Mesenchymal stem cell (in vitro differentiated cells and primary cell): Measurements from ENCODE around the gene APPL2.
A peak's percentile ranks its signal among the peaks of the same experiment; 100 is the strongest.

ENCODE experiments used
- DNase-seq: peaks from one replicate; pipeline ENCODE4 v3.0.0-alpha.2; 2013
- H2AFZ ChIP-seq: one replicate; pipeline ENCODE4 v1.6.1; 2013; ENCODE audit warnings: low read depth, mild to moderate bottlenecking, control low read depth, inconsistent platforms, low read length, moderate library complexity
- H2AK5ac ChIP-seq: 2 replicates; pipeline ENCODE4 v1.6.1; 2013; ENCODE audit warnings: low read length, moderate library complexity, mild to moderate bottlenecking, inconsistent platforms; ENCODE audit not compliant: severe bottlenecking
- H2BK120ac ChIP-seq: one replicate; pipeline ENCODE4 v1.6.1; 2013; ENCODE audit warnings: low read depth, mild to moderate bottlenecking, inconsistent platforms, low read length, moderate library complexity
- H2BK12ac ChIP-seq, 2 experiments: one replicate each; pipeline ENCODE4 v1.6.1; 2013; ENCODE audit warnings: inconsistent platforms in 2 of 2, low read length in 2 of 2, mild to moderate bottlenecking in 2 of 2, moderate library complexity in 2 of 2, control low read depth in 1 of 2
- H2BK15ac ChIP-seq: one replicate; pipeline ENCODE4 v1.6.1; 2013; ENCODE audit warnings: mild to moderate bottlenecking, low read depth, inconsistent platforms; ENCODE audit not compliant: poor library complexity, severe bottlenecking
- H2BK5ac ChIP-seq: 2 replicates; pipeline ENCODE4 v1.6.1; 2013; ENCODE audit warnings: low read depth, mild to moderate bottlenecking, low read length, control low read depth, inconsistent platforms; ENCODE audit not compliant: poor library complexity, severe bottlenecking
- H3K14ac ChIP-seq, 2 experiments: one replicate each; pipeline ENCODE4 v1.6.1; 2013; ENCODE audit warnings: inconsistent platforms in 2 of 2, low read length in 2 of 2, control low read depth in 1 of 2, mild to moderate bottlenecking in 1 of 2, moderate library complexity in 1 of 2
- H3K18ac ChIP-seq, 2 experiments: one replicate each; pipeline ENCODE4 v1.6.1; 2013; ENCODE audit warnings: inconsistent platforms in 2 of 2, low read length in 2 of 2, control low read depth in 1 of 2, low read depth in 1 of 2, mild to moderate bottlenecking in 1 of 2
- H3K23ac ChIP-seq, 2 experiments: one replicate each; pipeline ENCODE4 v1.6.1; 2013; ENCODE audit warnings: inconsistent platforms in 2 of 2, low read length in 2 of 2, mild to moderate bottlenecking in 2 of 2, moderate library complexity in 2 of 2, control low read depth in 1 of 2
- H3K27ac ChIP-seq: 2 replicates; pipeline ENCODE4 v1.5.1; 2013; ENCODE audit warnings: mild to moderate bottlenecking, moderate library complexity, low read length, control low read depth, inconsistent platforms; ENCODE audit not compliant: poor library complexity, severe bottlenecking
- H3K27me3 ChIP-seq, 2 experiments: 2 replicates each; pipeline versions ENCODE4 v1.6.1 to v1.7.0; 2013; ENCODE audit warnings: low read length in 2 of 2, mild to moderate bottlenecking in 2 of 2, moderate library complexity in 2 of 2, control low read depth in 1 of 2, inconsistent platforms in 1 of 2; ENCODE audit not compliant: control insufficient read depth in 1 of 2, insufficient read depth in 1 of 2
- H3K36me3 ChIP-seq, 2 experiments: 2 replicates each; pipeline versions ENCODE4 v1.6.1 to v1.7.0; 2013; ENCODE audit warnings: low read length in 2 of 2, control low read depth in 1 of 2, inconsistent platforms in 1 of 2, low read depth in 1 of 2, mild to moderate bottlenecking in 1 of 2; ENCODE audit not compliant: insufficient read depth in 2 of 2, control insufficient read depth in 1 of 2
- H3K4ac ChIP-seq, 2 experiments: one replicate each; pipeline ENCODE4 v1.6.1; 2013; ENCODE audit warnings: inconsistent platforms in 2 of 2, low read length in 2 of 2, mild to moderate bottlenecking in 2 of 2, moderate library complexity in 2 of 2, control low read depth in 1 of 2, low read depth in 1 of 2
- H3K4me1 ChIP-seq: 2 replicates; pipeline ENCODE4 v1.6.1; 2013; ENCODE audit warnings: low read depth, low read length, control low read depth; ENCODE audit not compliant: control insufficient read depth, insufficient read depth
- H3K4me2 ChIP-seq: 2 replicates; pipeline ENCODE4 v1.6.1; 2013; ENCODE audit warnings: low read length, mild to moderate bottlenecking, inconsistent platforms; ENCODE audit not compliant: poor library complexity, severe bottlenecking
- H3K4me3 ChIP-seq, 2 experiments: 2 replicates each; pipeline versions ENCODE4 v1.5.1 to v1.7.0; 2013; ENCODE audit warnings: low read length in 2 of 2, mild to moderate bottlenecking in 2 of 2, control low read depth in 1 of 2, low read depth in 1 of 2; ENCODE audit not compliant: insufficient read depth in 1 of 2
- H3K79me1 ChIP-seq: replicated peaks from 2 replicates; pipeline ENCODE4 v1.6.1; 2013; ENCODE audit warnings: mild to moderate bottlenecking, control low read depth, low read length, inconsistent platforms; ENCODE audit not compliant: poor library complexity, severe bottlenecking
- H3K9ac ChIP-seq: 2 replicates; pipeline ENCODE4 v1.7.0; 2013; ENCODE audit warnings: mild to moderate bottlenecking, low read length, moderate library complexity
- H3K9me3 ChIP-seq: 2 replicates; pipeline ENCODE4 v1.7.0; 2013; ENCODE audit warnings: mild to moderate bottlenecking, low read length; ENCODE audit not compliant: control insufficient read depth
- H4K8ac ChIP-seq: one replicate; pipeline ENCODE4 v1.6.1; 2013; ENCODE audit warnings: inconsistent platforms, mild to moderate bottlenecking, low read length, moderate library complexity
- H4K91ac ChIP-seq: one replicate; pipeline ENCODE4 v1.6.1; 2013; ENCODE audit warnings: mild to moderate bottlenecking, low read length, inconsistent platforms
- WGBS: methylation state at CpG from one replicate; pipeline ENCODE4 v1.1.7; 2013; ENCODE audit warnings: mixed read lengths; 5-methylcytosine and 5-hydroxymethylcytosine counted together

The APPL2 gene

DNA sequence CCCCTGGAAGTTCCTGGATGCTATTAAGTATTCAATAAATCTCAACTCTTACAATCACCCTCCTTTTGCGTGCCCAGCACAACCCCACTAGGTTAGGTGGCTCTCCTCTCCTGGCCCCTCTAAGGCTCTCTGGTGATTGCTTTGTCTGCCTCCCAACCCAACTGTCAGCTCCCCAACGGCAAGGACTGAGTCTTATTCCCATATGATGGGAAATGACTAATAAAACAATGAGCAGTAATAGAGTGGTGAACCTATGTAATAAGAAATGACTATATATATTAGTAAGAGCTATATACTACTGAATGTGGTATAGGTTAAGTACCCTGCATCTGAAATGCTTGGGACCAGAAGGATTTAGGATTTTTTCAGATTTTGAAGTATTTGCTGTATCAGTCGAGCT, 8.1 kb downstream of the APPL2 start:
- no peaks in the 10 kb centered on the region for H3K9me3 ChIP-seq
- no peak overlapping the region for H2BK120ac ChIP-seq
- H3K9ac ChIP-seq: peak overlapping the region; percentile 34
- peaks cover 7% of the 10 kb centered on the region for H3K4me1 ChIP-seq
- H2BK5ac ChIP-seq: no peak overlapping the region
- no peak overlapping the region for H2AFZ ChIP-seq
- H3K36me3 ChIP-seq: peaks cover 15 to 50% of the 10 kb centered on the region in 2 experiments
- H3K4me3 ChIP-seq: no peak overlapping the region
- WGBS: 100% methylated on average over 2 of the region's 3 CpGs
- no peak overlapping the region for H2AK5ac ChIP-seq
- no peak overlapping the region for H3K23ac ChIP-seq
- H4K8ac ChIP-seq: peak overlapping the region; percentile 7
- H3K4me2 ChIP-seq: no peak overlapping the region
- no peak overlapping the region for H3K27ac ChIP-seq
- H3K14ac ChIP-seq: no peak overlapping the region
- no peaks in the 10 kb centered on the region for H3K27me3 ChIP-seq
- DNase-seq: no peak
- H2BK15ac ChIP-seq: no peak overlapping the region
- no peak overlapping the region for H3K4ac ChIP-seq
- no peak overlapping the region for H2BK12ac ChIP-seq
- H3K18ac ChIP-seq: no peak overlapping the region
- no peak overlapping the region for H4K91ac ChIP-seq
- peaks cover 24% of the 10 kb centered on the region for H3K79me1 ChIP-seq

GRCh38 chr12:105226219-105226618, 9.8 kb downstream of the APPL2 start:
- Histone ChIP-seq H2BK12ac (no peak overlapping the region), H4K8ac (no peak overlapping the region), H3K18ac (no peak overlapping the region), H2AFZ (no peak overlapping the region), H3K79me1 (peaks cover 37% of the 10 kb centered on the region), H3K4me1 (peaks cover 7% of the 10 kb centered on the region), H3K9ac (peak overlapping the region; percentile 84), H4K91ac (no peak overlapping the region), H3K36me3 (peaks cover 27 to 62% of the 10 kb centered on the region in 2 experiments), H3K23ac (no peak overlapping the region), H2BK120ac (no peak overlapping the region), H3K4me2 (no peak overlapping the region), H3K9me3 (no peaks in the 10 kb centered on the region), H2BK5ac (no peak overlapping the region), H2AK5ac (no peak overlapping the region), H3K4me3 (peak overlapping the region in 1 of 2 experiments; percentile 25), H3K14ac (no peak overlapping the region), H3K27ac (peak overlapping the region; percentile 53), H2BK15ac (no peak overlapping the region), H3K27me3 (no peaks in the 10 kb centered on the region), H3K4ac (no peak overlapping the region)
- peak; percentile 84 for DNase-seq
- WGBS: 32% methylated on average over 8 of the region's 8 CpGs

GRCh38 chr12:105225505-105226015, 10.4 kb downstream of the APPL2 start:
- WGBS: 98% methylated on average over 3 of the region's 5 CpGs
- H2BK120ac ChIP-seq: no peak overlapping the region
- H3K23ac ChIP-seq: no peak overlapping the region
- peaks cover 38% of the 10 kb centered on the region for H3K79me1 ChIP-seq
- no peak overlapping the region for H2BK15ac ChIP-seq
- H3K27me3 ChIP-seq: no peaks in the 10 kb centered on the region
- H3K9ac ChIP-seq: peak overlapping the region; percentile 84
- H3K36me3 ChIP-seq: peaks cover 29 to 62% of the 10 kb centered on the region in 2 experiments
- peaks cover 7% of the 10 kb centered on the region for H3K4me1 ChIP-seq
- no peak overlapping the region for H3K27ac ChIP-seq
- no peaks in the 10 kb centered on the region for H3K9me3 ChIP-seq
- H3K4me3 ChIP-seq: no peak overlapping the region
- H4K91ac ChIP-seq: no peak overlapping the region
- H3K14ac ChIP-seq: no peak overlapping the region
- H2AFZ ChIP-seq: no peak overlapping the region
- no peak overlapping the region for H3K4me2 ChIP-seq
- no peak overlapping the region for H3K18ac ChIP-seq
- H2AK5ac ChIP-seq: no peak overlapping the region
- H2BK12ac ChIP-seq: no peak overlapping the region
- no peak overlapping the region for H3K4ac ChIP-seq
- DNase-seq: no peak
- no peak overlapping the region for H2BK5ac ChIP-seq
- H4K8ac ChIP-seq: no peak overlapping the region

DNA sequence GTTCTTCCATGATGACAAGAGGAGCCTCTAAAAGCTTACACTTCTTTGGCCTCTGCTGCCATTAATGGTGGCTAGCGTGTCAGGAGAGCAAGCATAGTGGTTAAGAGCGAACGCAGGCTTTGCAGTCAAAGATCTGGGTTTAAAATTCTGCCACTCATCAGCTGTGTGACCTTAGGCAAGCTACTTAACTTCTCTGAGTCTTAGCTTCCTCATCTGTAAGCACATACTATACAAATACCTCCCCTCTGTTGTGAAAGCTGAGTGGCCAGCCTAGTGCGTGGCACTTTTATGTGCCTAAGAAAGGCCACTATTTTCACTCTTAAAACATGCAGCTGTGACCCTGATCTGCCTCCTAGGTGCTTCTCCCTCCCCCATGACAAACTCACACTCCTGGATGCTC, 11.6 kb downstream of the APPL2 start:
- no peak overlapping the region for H3K23ac ChIP-seq

More for the DNA sequence above, 11.6 kb downstream of the APPL2 start:
- no peak overlapping the region for H3K4ac ChIP-seq
- peak overlapping the region in 1 of 2 experiments; percentile 16 for H3K18ac ChIP-seq
- no peaks in the 10 kb centered on the region for H3K9me3 ChIP-seq
- H2BK5ac ChIP-seq: no peak overlapping the region
- H3K27me3 ChIP-seq: no peaks in the 10 kb centered on the region
- no peak overlapping the region for H3K14ac ChIP-seq
- 96% methylated on average over 4 of the region's 4 CpGs for WGBS
- peaks cover 6% of the 10 kb centered on the region for H3K4me1 ChIP-seq
- H3K27ac ChIP-seq: no peak overlapping the region
- H3K36me3 ChIP-seq: peaks cover 31 to 72% of the 10 kb centered on the region in 2 experiments
- peak overlapping the region; percentile 84 for H3K9ac ChIP-seq
- H2AFZ ChIP-seq: no peak overlapping the region
- no peak overlapping the region for H2BK12ac ChIP-seq
- no peak overlapping the region for H2BK120ac ChIP-seq
- no peak overlapping the region for H3K4me2 ChIP-seq
- peak overlapping the region; percentile 36 for H4K8ac ChIP-seq
- no peak overlapping the region for H2BK15ac ChIP-seq
- H3K79me1 ChIP-seq: peaks cover 40% of the 10 kb centered on the region
- peak overlapping the region; percentile 74 for H4K91ac ChIP-seq
- H2AK5ac ChIP-seq: no peak overlapping the region
- no peak overlapping the region for H3K4me3 ChIP-seq
- no peak for DNase-seq
